ENCODE measurements around the gene SSTR4.
"Not testable (repeated sequence)": the region's sequence is repeated elsewhere in the genome, so short reads cannot be mapped to it uniquely, and the experiment has no call there.

SSTR4 gene

DNA sequence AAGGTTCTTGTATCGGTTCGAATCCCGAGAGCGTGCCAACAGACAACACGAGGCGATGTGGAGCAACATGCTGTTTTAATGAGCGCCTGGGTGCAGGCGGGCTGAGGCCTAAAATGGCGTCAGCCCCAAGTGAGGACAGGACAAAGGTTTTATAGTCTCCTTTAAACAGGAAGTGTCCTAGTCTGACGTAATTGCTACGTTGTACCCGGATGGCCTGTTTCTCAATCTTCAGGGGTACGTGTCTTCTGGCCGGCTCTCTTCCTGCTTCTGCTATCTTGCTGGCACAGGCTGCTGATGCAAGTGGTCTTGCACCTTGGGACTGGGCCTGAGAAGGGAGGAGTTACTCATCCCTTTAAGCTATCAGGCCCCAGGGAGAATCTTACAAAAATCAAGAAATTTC is 9.6 kb upstream of the SSTR4 start:
- not testable (repeated sequence) for H3K9me3 ChIP-seq (ENCODE audit: control insufficient read depth in 1 of 2, low read length in 2 of 2); H3K9ac ChIP-seq (ENCODE audit: low read depth in 1 of 2, low read length in 2 of 2); H3K27ac ChIP-seq (ENCODE audit: low read depth, low read length); H3K36me3 ChIP-seq (ENCODE audit: control insufficient read depth in 1 of 2, insufficient read depth in 2 of 2, low read length in 2 of 2); H3K27me3 ChIP-seq (ENCODE audit: control insufficient read depth in 1 of 2, insufficient read depth in 2 of 2, low read length in 2 of 2); H3K4me3 ChIP-seq (ENCODE audit: low read depth in 1 of 2, low read length in 2 of 2); H3K4me1 ChIP-seq (ENCODE audit: control insufficient read depth in 1 of 2, insufficient read depth in 2 of 2, low read length in 2 of 2)

- Histone ChIP-seq H3K9me3 (ENCODE audit: control insufficient read depth in 1 of 2, low read length in 2 of 2) (no peaks in the 10 kb centered on the region), H3K27ac (ENCODE audit: low read depth, low read length) (no peak overlapping the region), H3K9ac (ENCODE audit: low read depth in 1 of 2, low read length in 2 of 2) (no peak overlapping the region), H3K4me3 (ENCODE audit: low read depth in 1 of 2, low read length in 2 of 2) (no peak overlapping the region), H3K4me1 (ENCODE audit: control insufficient read depth in 1 of 2, insufficient read depth in 2 of 2, low read length in 2 of 2) (no peaks in the 10 kb centered on the region), H3K36me3 (ENCODE audit: control insufficient read depth in 1 of 2, insufficient read depth in 2 of 2, low read length in 2 of 2) (no peaks in the 10 kb centered on the region), H3K27me3 (ENCODE audit: control insufficient read depth in 1 of 2, insufficient read depth in 2 of 2, low read length in 2 of 2) (no peaks in the 10 kb centered on the region)
These were observed 7.4 kb upstream of the SSTR4 start for GRCh38 chr20:23027721-23028120.

DNA sequence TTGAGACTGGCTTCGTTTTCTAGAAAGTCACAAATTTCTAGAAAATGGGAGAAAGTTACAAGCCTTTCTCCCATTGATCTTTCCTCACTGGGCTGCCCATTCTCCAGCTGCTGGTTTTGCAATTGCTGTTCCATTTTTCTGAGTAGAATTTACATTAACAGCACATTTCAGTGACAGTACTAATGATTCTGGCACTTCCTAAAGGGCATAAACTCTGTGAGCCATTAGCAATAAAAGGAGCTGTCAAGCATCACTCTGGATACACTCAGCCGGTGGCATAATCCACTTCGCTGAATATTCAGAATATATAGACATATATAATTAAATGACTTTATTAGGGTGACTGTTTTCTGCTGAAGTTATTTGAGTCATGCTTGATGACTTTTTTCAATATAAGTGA is 6.7 kb upstream of the SSTR4 start:
- Histone ChIP-seq H3K4me1 (ENCODE audit: control insufficient read depth in 1 of 2, insufficient read depth in 2 of 2, low read length in 2 of 2) (no peaks in the 10 kb centered on the region), H3K9ac (ENCODE audit: low read depth in 1 of 2, low read length in 2 of 2) (no peak overlapping the region), H3K4me3 (ENCODE audit: low read depth in 1 of 2, low read length in 2 of 2) (no peak overlapping the region), H3K27me3 (ENCODE audit: control insufficient read depth in 1 of 2, insufficient read depth in 2 of 2, low read length in 2 of 2) (peaks cover 0 to 2% of the 10 kb centered on the region in 2 donors), H3K36me3 (ENCODE audit: control insufficient read depth in 1 of 2, insufficient read depth in 2 of 2, low read length in 2 of 2) (no peaks in the 10 kb centered on the region), H3K27ac (ENCODE audit: low read depth, low read length) (no peak overlapping the region), H3K9me3 (ENCODE audit: control insufficient read depth in 1 of 2, low read length in 2 of 2) (no peaks in the 10 kb centered on the region)

DNA sequence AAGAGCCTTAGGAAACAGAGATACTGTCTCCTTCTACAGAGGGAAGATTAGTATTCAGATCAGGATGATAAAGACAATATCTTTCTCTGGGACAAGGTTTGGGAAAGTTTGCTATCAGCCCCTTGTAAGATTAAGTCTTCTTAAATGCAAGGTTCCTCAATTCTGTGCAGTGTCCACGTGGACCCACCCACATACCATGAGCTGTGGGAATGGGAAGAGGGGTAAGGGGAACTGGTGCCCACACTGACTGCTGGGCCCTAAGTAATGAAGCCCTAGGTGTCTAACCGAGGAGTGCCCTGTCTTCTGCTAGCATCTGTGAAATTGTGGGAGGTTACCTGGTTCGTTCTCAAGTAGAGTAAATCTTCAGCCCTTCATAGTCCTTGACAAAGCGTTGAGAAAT is 5.8 kb upstream of the SSTR4 start:
- Histone ChIP-seq H3K9ac (ENCODE audit: low read depth in 1 of 2, low read length in 2 of 2) (no peak overlapping the region), H3K27ac (ENCODE audit: low read depth, low read length) (no peak overlapping the region), H3K4me3 (ENCODE audit: low read depth in 1 of 2, low read length in 2 of 2) (no peak overlapping the region), H3K9me3 (ENCODE audit: control insufficient read depth in 1 of 2, low read length in 2 of 2) (no peaks in the 10 kb centered on the region), H3K4me1 (ENCODE audit: control insufficient read depth in 1 of 2, insufficient read depth in 2 of 2, low read length in 2 of 2) (no peaks in the 10 kb centered on the region), H3K27me3 (ENCODE audit: control insufficient read depth in 1 of 2, insufficient read depth in 2 of 2, low read length in 2 of 2) (peaks cover 0 to 5% of the 10 kb centered on the region in 2 donors), H3K36me3 (ENCODE audit: control insufficient read depth in 1 of 2, insufficient read depth in 2 of 2, low read length in 2 of 2) (no peaks in the 10 kb centered on the region)

- no peak overlapping the region for H3K9ac ChIP-seq (ENCODE audit: low read depth in 1 of 2, low read length in 2 of 2)
- peaks cover under 1 to 6% of the 10 kb centered on the region in 2 donors for H3K27me3 ChIP-seq (ENCODE audit: control insufficient read depth in 1 of 2, insufficient read depth in 2 of 2, low read length in 2 of 2)
- H3K4me3 ChIP-seq (ENCODE audit: low read depth in 1 of 2, low read length in 2 of 2): no peak overlapping the region
- no peaks in the 10 kb centered on the region for H3K9me3 ChIP-seq (ENCODE audit: control insufficient read depth in 1 of 2, low read length in 2 of 2)
- no peaks in the 10 kb centered on the region for H3K4me1 ChIP-seq (ENCODE audit: control insufficient read depth in 1 of 2, insufficient read depth in 2 of 2, low read length in 2 of 2)
- no peaks in the 10 kb centered on the region for H3K36me3 ChIP-seq (ENCODE audit: control insufficient read depth in 1 of 2, insufficient read depth in 2 of 2, low read length in 2 of 2)
- no peak overlapping the region for H3K27ac ChIP-seq (ENCODE audit: low read depth, low read length)
These were observed 3.8 kb upstream of the SSTR4 start for GRCh38 chr20:23031346-23031745.

DNA sequence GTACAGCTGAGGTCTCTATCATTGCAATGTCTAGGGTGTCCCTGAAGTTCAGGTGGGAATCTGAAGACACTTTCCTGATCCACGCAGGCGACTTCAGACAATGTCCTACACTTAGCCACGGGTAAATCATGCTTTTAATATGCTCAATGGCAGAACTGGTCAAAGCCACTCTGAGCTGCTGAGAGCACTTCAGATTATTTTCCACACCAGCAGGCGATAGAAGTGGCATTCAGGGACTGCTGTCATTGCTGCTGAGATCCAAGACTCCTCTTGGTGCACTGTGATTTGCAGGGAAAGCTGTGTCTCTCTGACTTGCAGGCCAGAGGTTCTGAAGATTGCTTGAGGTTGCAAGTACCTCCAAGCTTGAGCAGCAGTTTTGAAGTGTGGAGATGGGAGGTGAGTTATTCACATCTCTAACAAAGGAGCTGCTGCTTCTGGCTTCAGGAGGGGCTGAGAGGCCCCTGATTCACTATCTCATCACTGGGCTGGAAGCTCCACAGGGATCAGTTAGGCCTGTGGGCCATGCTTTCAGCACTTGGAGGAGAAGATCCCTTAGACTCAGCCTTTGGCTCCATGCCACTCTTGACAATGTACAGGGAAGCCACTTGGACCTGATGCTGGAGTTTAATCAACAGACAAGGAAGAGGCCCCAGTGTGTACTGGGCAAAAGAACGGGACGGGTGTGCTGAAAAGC is 2.9 kb upstream of the SSTR4 start:
- no peaks in the 10 kb centered on the region for H3K4me1 ChIP-seq (ENCODE audit: control insufficient read depth in 1 of 2, insufficient read depth in 2 of 2, low read length in 2 of 2)
- H3K27me3 ChIP-seq (ENCODE audit: control insufficient read depth in 1 of 2, insufficient read depth in 2 of 2, low read length in 2 of 2): peaks cover 7 to 15% of the 10 kb centered on the region in 2 donors
- no peak overlapping the region for H3K27ac ChIP-seq (ENCODE audit: low read depth, low read length)

GRCh38 chr20:23032750-23033078 is 2.4 kb upstream of the SSTR4 start:
- no peak overlapping the region for H3K27ac ChIP-seq (ENCODE audit: low read depth, low read length)
- peaks cover 7 to 20% of the 10 kb centered on the region in 2 donors for H3K27me3 ChIP-seq (ENCODE audit: control insufficient read depth in 1 of 2, insufficient read depth in 2 of 2, low read length in 2 of 2)
- H3K9me3 ChIP-seq (ENCODE audit: control insufficient read depth in 1 of 2, low read length in 2 of 2): no peaks in the 10 kb centered on the region
- no peak overlapping the region for H3K4me3 ChIP-seq (ENCODE audit: low read depth in 1 of 2, low read length in 2 of 2)
- no peak overlapping the region for H3K9ac ChIP-seq (ENCODE audit: low read depth in 1 of 2, low read length in 2 of 2)
- H3K36me3 ChIP-seq (ENCODE audit: control insufficient read depth in 1 of 2, insufficient read depth in 2 of 2, low read length in 2 of 2): no peaks in the 10 kb centered on the region
- H3K4me1 ChIP-seq (ENCODE audit: control insufficient read depth in 1 of 2, insufficient read depth in 2 of 2, low read length in 2 of 2): no peaks in the 10 kb centered on the region

More for the DNA sequence above, 2.9 kb upstream of the SSTR4 start:
- H3K4me3 ChIP-seq (ENCODE audit: low read depth in 1 of 2, low read length in 2 of 2): no peak overlapping the region
- no peaks in the 10 kb centered on the region for H3K36me3 ChIP-seq (ENCODE audit: control insufficient read depth in 1 of 2, insufficient read depth in 2 of 2, low read length in 2 of 2)
- no peaks in the 10 kb centered on the region for H3K9me3 ChIP-seq (ENCODE audit: control insufficient read depth in 1 of 2, low read length in 2 of 2)
- no peak overlapping the region for H3K9ac ChIP-seq (ENCODE audit: low read depth in 1 of 2, low read length in 2 of 2)

DNA sequence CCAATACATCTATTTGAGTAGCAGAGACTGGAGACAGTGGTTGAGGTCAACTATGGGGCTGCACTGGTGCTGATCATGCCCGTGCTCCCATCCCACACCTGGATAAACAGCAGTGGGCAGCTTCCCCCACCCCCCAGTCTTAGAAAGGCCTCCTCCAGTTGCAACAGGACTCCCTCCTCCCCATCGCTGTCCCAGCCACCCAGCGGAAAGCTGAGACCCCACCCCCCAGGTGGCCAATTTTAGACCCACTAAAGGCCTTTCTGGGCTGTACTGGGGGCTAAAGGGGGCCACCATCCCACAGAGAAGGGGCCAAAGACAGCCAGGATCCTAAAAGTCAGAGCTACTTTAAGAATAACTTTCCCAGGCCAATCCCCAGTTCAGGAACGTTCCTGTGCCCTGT is 1.2 kb upstream of the SSTR4 start:
- Histone ChIP-seq H3K4me3 (ENCODE audit: low read depth in 1 of 2, low read length in 2 of 2) (no peak overlapping the region), H3K36me3 (ENCODE audit: control insufficient read depth in 1 of 2, insufficient read depth in 2 of 2, low read length in 2 of 2) (no peaks in the 10 kb centered on the region), H3K9ac (ENCODE audit: low read depth in 1 of 2, low read length in 2 of 2) (no peak overlapping the region), H3K27me3 (ENCODE audit: control insufficient read depth in 1 of 2, insufficient read depth in 2 of 2, low read length in 2 of 2) (peaks cover 7 to 22% of the 10 kb centered on the region in 2 donors), H3K4me1 (ENCODE audit: control insufficient read depth in 1 of 2, insufficient read depth in 2 of 2, low read length in 2 of 2) (no peaks in the 10 kb centered on the region), H3K27ac (ENCODE audit: low read depth, low read length) (no peak overlapping the region), H3K9me3 (ENCODE audit: control insufficient read depth in 1 of 2, low read length in 2 of 2) (no peaks in the 10 kb centered on the region)

DNA sequence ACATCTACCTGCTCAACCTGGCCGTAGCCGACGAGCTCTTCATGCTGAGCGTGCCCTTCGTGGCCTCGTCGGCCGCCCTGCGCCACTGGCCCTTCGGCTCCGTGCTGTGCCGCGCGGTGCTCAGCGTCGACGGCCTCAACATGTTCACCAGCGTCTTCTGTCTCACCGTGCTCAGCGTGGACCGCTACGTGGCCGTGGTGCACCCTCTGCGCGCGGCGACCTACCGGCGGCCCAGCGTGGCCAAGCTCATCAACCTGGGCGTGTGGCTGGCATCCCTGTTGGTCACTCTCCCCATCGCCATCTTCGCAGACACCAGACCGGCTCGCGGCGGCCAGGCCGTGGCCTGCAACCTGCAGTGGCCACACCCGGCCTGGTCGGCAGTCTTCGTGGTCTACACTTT is 619 bp downstream of the SSTR4 start:
- H3K4me3 ChIP-seq (ENCODE audit: low read depth in 1 of 2, low read length in 2 of 2): no peak overlapping the region
- H3K36me3 ChIP-seq (ENCODE audit: control insufficient read depth in 1 of 2, insufficient read depth in 2 of 2, low read length in 2 of 2): no peaks in the 10 kb centered on the region
- no peaks in the 10 kb centered on the region for H3K4me1 ChIP-seq (ENCODE audit: control insufficient read depth in 1 of 2, insufficient read depth in 2 of 2, low read length in 2 of 2)
- H3K9ac ChIP-seq (ENCODE audit: low read depth in 1 of 2, low read length in 2 of 2): no peak overlapping the region
- H3K27me3 ChIP-seq (ENCODE audit: control insufficient read depth in 1 of 2, insufficient read depth in 2 of 2, low read length in 2 of 2): peaks cover 10 to 22% of the 10 kb centered on the region in 2 donors
- H3K9me3 ChIP-seq (ENCODE audit: control insufficient read depth in 1 of 2, low read length in 2 of 2): no peaks in the 10 kb centered on the region
- H3K27ac ChIP-seq (ENCODE audit: low read depth, low read length): no peak overlapping the region

DNA sequence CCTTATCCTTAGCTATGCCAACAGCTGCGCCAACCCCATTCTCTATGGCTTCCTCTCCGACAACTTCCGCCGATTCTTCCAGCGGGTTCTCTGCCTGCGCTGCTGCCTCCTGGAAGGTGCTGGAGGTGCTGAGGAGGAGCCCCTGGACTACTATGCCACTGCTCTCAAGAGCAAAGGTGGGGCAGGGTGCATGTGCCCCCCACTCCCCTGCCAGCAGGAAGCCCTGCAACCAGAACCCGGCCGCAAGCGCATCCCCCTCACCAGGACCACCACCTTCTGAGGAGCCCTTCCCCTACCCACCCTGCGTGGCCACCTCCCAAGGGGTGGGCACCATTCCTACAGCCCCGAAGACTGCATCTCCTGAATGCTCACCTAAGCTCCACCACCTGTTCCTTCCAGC is 1.3 kb downstream of the SSTR4 start:
- Histone ChIP-seq H3K9me3 (ENCODE audit: control insufficient read depth in 1 of 2, low read length in 2 of 2) (no peaks in the 10 kb centered on the region), H3K27me3 (ENCODE audit: control insufficient read depth in 1 of 2, insufficient read depth in 2 of 2, low read length in 2 of 2) (peaks cover 10 to 22% of the 10 kb centered on the region in 2 donors), H3K36me3 (ENCODE audit: control insufficient read depth in 1 of 2, insufficient read depth in 2 of 2, low read length in 2 of 2) (no peaks in the 10 kb centered on the region), H3K9ac (ENCODE audit: low read depth in 1 of 2, low read length in 2 of 2) (no peak overlapping the region), H3K4me3 (ENCODE audit: low read depth in 1 of 2, low read length in 2 of 2) (no peak overlapping the region), H3K4me1 (ENCODE audit: control insufficient read depth in 1 of 2, insufficient read depth in 2 of 2, low read length in 2 of 2) (no peaks in the 10 kb centered on the region), H3K27ac (ENCODE audit: low read depth, low read length) (no peak overlapping the region)

DNA sequence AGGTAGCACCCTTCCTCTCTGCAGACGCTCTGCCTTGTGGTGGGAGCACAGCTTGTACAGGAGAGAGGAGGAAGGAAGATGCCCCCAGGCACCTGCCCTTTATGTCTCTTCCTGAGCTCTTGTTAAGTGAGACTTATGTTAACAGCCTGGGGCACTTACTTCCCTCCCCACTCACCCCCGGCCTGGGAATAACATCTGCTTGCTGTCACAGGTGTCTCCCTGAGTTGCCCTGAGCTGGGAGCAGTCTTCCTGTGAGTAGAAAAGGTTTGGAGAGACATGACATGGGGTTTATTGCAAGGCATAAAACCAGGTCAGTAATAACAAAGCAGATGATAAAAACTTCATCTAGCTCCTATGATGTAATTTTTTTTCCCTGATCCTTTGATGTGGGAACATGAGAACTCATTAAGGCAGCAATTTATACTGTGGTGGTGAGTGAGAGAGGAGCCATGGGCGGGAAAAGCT is 1.9 kb downstream of the SSTR4 start:
- Histone ChIP-seq H3K4me3 (ENCODE audit: low read depth in 1 of 2, low read length in 2 of 2) (no peak overlapping the region), H3K27me3 (ENCODE audit: control insufficient read depth in 1 of 2, insufficient read depth in 2 of 2, low read length in 2 of 2) (peaks cover 13 to 27% of the 10 kb centered on the region in 2 donors), H3K4me1 (ENCODE audit: control insufficient read depth in 1 of 2, insufficient read depth in 2 of 2, low read length in 2 of 2) (no peaks in the 10 kb centered on the region), H3K27ac (ENCODE audit: low read depth, low read length) (no peak overlapping the region), H3K36me3 (ENCODE audit: control insufficient read depth in 1 of 2, insufficient read depth in 2 of 2, low read length in 2 of 2) (no peaks in the 10 kb centered on the region), H3K9ac (ENCODE audit: low read depth in 1 of 2, low read length in 2 of 2) (no peak overlapping the region), H3K9me3 (ENCODE audit: control insufficient read depth in 1 of 2, low read length in 2 of 2) (no peaks in the 10 kb centered on the region)

All from duodenal mucosa (tissue), 2 donors.